CD4-positive, alpha-beta T cell treated with Interleukin-15 for 4 hours (primary cell): Measurements from ENCODE around the gene THAP8.
"Not testable (repeated sequence)": the region's sequence is repeated elsewhere in the genome, so short reads cannot be mapped to it uniquely, and the experiment has no call there.

Experiments used
- DNase-seq: peaks from one replicate; pipeline ENCODE4 v3.0.0-alpha.2; 2020; ENCODE audit warnings: low spot score

THAP8 gene

DNA sequence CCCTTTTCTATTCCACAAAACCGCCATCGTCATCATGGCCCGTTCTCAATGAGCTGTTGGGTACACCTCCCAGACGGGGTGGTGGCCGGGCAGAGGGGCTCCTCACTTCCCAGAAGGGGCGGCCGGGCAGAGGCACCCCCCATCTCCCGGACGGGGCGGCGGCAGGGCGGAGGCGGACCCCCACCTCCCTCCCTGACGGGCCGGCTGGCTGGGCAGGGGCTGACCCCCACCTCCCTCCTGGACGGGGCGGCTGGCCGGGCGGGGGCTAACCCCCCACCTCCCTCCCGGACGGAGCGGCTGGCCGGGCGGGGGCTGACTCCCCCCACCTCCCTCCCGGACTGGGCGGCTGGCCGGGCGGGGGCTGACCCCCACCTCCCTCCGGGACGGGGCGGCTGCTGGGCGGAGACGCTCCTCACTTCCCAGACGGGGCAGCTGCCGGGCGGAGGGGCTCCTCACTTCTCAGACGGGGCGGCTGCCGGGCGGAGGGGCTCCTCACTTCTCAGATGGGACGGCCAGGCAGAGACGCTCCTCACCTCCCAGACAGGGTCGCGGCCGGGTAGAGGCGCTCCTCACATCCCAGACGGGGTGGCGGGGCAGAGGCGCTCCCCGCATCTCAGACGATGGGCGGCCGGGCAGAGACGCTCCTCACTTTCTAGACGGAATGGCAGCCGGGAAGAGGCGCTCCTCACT is 14.9 kb upstream of the THAP8 start:
- DNase-seq, result not testable (repeated sequence)

DNA sequence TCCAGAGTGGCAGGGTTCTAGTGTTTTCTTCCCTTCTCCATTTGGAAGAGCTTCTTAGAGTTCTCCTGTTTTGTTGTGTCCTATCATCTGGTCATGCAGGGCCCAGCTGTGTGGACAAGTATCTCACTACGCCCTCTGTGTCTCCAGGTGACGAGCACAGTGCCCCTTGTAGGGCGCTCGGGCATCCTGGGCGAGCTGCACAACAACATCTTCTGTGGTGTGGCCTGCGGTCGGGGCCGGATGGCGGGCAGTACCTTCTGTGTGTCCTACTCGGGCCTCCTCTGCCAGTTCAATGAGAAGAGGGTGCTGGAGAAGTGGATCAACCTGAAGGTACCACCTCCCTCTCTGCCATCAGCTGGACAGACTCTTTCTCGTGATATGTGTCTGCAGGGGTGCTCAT is 13.6 kb upstream of the THAP8 start:
- no peak for DNase-seq

DNA sequence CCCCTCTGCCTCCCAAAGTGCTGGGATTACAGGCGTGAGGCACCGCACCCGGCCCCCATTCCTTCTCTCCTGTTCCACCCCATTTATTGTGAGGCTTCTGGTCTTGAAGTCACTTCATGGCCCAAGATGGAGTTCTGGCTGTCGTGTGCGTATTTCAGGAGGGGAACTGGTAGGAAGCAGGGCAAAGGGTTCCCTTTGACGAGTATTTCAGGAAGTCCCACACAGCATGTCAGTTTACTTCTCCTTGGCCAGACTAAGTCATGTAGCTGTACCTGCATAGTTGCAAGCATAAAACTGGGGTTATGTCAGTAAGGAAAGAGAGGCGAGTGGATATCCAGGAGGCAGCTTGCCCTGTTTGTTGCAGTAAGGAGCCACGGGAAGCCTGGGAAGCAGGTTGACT is 10.7 kb upstream of the THAP8 start:
- no peak for DNase-seq

GRCh38 chr19:36061367-36061766 is 7.3 kb upstream of the THAP8 start:
- DNase-seq, result no peak

DNA sequence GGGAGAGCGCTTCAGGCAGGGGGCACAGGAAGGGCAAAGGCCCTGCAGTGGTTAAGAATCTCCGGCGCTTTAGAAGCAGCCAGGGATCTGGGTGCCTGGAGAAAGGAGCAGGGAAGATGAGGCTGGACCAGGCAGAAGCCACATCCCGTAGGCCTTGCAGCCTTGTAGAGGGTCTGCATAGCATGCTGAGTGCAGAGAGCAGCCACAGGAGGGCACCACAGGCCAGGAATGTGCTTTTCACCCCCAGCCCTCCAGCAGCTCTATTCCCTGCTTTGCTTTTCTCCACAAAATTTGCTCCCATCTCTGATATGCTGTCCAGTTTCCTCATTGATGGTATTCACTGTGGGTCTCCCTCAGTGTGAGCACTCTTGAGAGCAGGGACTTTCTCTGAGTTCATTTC is 6.3 kb upstream of the THAP8 start:
- DNase-seq, result no peak

DNA sequence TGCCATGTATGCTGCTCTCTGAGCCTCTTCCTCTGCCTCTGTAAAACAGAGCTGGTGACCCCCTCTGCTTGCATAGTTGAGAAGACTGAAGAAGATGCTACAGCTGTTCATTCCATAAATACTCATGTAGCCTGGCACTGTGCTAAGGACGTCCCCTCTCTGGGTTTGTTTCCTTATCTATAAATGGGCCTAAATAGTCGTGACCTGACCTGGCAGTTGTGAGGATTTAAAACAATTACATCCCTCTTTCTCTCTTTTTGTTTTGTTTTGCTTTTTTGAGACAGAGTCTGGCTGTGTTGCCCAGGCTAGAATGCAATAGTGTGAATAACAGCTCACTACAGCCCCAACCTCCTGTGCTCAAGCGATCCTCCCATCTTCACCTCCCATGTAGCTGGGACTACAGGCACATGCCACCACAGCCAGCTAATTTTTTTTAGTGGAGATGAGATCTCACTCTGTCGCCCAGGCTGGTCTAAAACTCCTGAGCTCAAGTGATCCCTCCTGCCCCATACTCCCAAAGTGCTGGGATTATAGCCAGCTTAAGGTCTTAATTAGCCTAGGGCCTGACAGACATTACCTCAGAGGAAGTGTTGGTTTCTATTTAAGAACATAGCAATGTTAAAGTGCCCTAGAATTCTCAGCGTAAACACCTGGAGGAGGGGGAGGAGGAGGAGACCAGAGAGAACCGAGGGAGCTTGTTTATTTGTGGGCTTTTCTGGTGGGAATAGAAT is 5.3 kb upstream of the THAP8 start:
- DNase-seq, result no peak

GRCh38 chr19:36058481-36059179 is 4.5 kb upstream of the THAP8 start:
- DNase-seq, result no peak

DNA sequence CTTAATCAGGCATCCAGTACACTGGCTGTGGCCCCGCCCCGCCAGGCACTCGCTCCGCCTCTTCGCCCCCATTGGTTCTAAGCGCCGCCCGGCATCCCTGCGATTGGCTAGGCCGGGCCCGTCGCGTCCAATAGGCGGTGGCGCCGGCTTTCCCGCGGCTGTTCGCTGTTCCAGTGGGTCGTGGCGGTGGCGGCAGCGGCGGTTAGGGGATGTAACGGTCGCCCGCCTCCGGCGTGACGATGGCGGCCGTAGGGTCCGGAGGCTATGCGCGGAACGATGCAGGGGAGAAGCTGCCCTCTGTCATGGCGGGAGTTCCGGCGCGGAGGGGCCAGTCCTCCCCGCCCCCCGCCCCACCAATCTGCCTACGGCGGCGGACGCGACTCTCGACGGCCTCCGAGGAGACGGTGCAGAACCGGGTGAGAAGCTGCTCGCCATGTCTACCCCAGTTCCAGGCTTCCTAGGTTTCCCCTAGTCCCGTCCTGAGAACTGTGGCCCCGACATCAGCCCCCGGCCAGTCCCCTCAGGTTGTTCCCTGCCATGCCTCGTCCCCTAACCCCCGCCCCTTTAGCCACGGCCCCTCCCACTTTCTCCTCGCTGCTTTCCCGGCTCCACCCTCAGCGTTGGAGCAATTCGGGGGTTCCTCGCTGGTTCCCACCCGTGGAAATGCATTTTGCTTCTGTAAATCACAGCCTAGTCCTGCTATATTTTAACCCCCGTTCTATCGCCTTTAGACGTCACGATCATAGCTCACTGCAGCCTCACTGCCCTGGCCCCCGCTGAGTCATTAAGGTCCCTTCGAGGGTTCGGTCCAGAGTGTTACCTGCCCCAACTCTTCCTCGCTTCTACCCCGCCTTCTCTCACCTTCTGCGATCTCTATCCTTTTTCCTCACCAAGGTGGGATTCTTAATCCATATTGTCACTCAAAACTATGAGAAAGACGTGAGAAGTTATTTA is 925 bp upstream of the THAP8 start, which contains the start of gene WDR62:
WDR62 (plus strand) TSS at position 165 of the 954 bp plus-strand sequence; CDS start at position 240, 75 bp downstream.
- peak; percentile 91 for DNase-seq

DNA sequence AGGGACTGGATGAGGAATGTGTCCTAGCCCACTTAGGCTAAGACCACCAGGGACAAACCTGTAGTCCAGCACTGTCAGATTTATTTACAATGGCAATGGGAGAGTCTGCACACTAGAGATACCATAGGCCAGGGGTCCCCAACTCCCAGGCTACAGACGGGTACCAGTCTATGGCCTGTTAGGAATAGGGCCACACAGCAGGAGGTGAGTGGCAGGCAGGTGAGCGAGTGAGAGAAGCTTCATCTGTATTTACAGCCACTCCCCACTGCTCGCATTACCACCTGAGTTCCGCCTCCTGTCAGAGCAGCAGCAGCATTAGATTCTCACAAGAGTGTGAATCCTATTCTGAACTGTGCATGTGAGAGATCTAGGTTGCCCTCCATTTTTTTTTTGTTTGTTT is 2.4 kb downstream of the THAP8 start:
- no peak for DNase-seq

DNA sequence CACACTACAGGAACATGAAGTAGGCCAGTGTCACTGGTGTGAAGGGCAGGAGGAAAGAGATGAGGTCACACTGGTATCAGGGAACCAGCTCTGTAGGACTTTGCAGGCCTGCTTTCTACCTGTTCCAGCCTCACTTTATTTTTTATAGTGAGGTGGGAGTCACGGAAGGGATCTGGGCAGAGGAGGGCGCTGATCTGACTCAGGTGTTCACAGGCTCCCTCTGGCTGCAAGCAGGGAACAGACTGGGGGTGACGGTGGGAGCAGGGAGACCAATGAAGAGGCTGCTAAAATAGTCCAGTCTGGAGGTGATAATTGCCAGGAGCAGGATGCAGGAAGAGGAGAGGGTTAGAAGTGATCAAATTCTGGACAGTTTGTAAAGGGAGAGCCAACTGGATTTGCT is 2.8 kb downstream of the THAP8 start:
- no peak for DNase-seq

DNA sequence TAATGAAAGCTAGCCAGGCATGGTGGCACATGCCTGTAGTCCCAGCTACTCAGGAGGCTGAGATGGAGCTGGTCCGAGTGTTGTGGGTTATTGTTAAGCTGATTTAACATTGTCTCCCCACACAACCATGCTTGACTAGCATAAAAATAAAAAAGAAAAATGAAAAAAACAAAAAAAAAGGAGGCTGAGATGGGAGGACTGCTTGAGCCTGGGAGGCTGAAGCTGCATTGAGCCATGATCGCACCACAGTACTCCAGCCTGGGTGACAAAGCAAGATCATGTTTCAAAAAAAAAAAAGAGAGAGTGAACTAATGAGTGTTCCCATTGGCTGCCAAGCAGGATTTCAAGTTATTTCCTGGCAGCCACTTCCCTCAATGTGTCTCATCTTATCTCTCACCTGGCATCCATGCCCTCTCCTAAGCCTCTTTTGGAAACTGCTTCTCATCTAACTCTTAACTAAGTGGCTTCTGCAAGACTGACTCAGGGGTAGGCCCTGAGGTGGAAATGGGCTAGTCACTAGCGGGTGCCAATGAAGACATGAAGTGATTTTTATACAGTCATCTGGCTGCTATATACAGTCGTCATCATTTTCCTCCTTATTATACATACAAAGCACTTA is 4.9 kb downstream of the THAP8 start:
- no peak for DNase-seq

DNA sequence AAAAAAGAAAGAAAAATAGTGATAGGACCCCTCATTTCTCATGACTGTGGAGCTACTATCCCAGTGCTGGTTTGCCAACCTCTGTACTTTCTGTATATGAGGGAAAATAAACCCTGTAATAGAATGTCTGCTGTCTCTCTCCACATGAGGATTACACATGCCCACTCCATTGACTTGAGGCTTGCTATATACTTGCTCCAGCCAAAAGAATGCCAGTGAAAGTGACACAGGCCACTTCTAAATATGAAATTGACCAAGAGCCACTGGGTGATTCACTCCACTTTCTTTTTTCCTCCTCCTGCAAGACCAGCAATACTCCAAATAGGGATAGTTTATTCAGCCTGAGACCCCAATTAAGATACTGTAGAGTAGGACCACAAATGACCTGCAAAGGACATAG is 6.2 kb downstream of the THAP8 start:
- DNase-seq, result no peak

DNA sequence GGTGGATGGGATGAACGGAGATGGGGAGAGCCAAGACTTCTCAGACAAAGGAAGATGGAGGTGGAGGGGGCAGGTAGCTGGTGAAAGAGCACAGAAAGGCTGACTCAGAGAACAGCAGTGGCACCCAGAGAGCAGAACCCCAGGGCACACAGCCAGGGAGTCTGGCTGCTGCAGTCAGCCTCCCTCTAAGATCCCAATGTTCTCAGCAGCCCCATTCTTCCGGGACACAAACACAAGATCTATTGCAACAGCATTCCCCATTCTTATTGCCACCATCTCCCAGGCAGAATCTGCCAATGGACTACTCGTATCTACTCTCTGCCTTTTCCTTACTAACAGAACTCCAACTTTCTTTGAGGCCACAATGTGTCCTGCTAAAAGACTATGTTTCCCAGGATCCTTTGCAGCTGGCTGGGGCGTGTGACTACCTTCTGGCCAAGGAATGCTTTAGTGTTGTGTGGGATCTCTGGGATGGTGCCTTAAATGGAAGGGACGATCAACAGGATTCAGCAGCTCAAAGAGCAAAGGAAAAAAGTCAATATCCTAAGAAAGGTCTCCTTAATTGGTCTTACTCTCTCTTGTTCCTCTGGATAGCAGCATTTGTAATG is 7.5 kb downstream of the THAP8 start:
- DNase-seq, result no peak

DNA sequence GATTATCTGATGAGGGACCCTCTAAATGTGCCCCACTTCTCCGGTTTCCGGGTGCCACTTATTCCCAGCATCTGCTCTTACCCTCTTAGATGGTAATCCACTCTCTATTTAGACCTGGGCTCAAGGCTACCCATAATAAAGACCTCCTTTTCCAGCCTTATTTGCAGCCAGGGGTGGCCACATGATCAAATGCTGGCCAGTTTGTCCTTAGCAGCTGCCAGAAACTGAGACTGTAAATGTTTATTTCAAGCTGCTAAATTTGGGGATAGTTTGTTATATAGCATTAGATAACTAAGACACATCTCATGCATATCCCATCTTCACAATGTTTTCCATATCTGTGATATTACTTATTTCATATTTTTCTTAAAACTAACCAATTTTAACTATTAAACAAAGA is 10.1 kb downstream of the THAP8 start:
- DNase-seq, result no peak

GRCh38 chr19:36041831-36042230 is 12.3 kb downstream of the THAP8 start:
- no peak for DNase-seq

DNA sequence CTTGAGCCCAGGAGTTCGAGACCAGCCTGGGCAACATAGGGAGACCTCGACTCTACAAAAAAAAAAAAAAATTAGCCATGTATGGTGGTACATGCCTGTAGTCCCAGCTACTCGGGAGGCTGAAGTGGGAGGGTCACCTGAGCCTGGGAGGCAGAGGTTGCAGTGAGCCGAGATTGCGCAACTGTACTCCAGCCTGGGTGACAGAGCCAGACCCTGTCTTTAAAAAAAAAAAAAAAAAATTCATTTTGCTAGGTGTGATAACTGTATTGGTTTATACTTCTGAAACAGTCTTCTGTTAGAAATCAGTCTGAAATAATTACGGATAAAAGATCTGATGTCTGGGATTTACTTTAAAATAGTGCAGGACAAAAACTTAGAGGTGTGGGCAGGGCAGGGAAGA is 13.0 kb downstream of the THAP8 start:
- DNase-seq, result not testable (repeated sequence)

DNA sequence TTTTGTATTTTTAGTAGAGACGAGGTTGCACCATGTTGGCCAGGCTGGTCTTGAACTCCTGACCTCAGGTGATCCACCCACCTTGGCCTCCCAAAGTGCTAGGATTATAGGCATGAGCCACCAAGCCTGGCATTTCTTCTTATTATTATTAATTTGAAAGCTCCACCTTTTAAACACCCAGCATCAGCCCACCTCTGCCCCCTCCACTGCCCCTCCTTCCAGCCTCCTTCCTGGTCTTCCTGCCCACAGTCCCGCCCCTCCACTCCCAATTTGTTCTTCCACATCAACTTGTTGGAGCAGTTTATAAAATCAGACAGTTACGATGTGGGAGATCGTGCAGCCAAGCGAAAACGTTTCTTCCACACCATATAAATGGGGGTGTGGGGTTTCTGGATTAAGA is 13.6 kb downstream of the THAP8 start:
- no peak for DNase-seq

DNA sequence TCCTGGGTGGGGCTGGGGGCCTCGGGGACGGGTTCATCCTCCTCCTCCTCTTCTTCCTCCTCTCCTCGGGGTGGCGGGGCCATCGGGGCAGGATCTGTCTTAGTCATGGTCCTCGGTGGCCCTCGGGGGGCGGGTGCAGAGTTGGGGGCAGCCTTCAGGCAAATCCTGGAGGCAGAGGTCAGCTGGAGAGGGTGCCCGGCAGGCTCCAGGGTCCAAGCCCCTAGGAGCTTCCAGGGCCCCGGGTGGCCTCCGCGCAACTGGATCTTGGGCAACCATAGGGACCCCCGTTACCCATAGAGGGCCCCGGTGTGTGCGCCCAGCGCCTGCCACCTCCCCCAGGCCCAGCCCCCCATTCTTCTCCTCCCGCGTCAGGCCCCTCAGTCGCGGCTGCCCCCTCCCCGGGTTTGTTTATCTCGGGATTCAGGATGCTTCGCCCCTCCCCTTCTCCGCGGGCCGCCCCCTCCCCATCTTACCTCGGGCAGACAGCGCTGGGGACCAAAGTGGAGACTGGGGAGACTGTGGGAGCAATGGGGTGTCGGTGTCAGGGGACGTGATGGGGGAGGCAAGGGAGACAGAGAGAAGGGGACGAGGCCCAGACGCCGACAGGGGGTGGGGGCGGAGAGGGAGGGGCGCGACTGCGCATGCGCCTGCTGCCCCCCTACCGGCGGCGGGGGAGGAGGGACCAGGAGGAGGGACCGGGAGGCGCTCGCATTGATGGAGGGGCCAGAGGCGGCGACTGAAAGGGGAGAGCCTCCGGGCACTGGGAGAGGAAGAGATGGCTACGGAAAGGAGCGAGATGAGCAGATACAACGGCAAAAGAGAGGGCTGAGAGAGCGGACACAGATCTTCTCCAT is 21.6 kb downstream of the THAP8 start, which contains the start of gene CLIP3:
CLIP3 (minus strand) TSS at position 623 of the 854 bp plus-strand sequence; CDS start at position 107, 516 bp downstream.
- DNase-seq, result peak; percentile 27

GRCh38 chr19:36031308-36031707 is 22.8 kb downstream of the THAP8 start:
- DNase-seq, result no peak
